HG02759 (cell line): ENCODE data around the gene KLF12.

Experiments
- ATAC-seq: cut with Tn5 transposase; IDR thresholded peaks from one replicate; pipeline ENCODE4 v1.9.1; 2021; ENCODE audit warnings: mild to moderate bottlenecking, moderate library complexity; ENCODE audit not compliant: unreplicated experiment

Gene KLF12

DNA sequence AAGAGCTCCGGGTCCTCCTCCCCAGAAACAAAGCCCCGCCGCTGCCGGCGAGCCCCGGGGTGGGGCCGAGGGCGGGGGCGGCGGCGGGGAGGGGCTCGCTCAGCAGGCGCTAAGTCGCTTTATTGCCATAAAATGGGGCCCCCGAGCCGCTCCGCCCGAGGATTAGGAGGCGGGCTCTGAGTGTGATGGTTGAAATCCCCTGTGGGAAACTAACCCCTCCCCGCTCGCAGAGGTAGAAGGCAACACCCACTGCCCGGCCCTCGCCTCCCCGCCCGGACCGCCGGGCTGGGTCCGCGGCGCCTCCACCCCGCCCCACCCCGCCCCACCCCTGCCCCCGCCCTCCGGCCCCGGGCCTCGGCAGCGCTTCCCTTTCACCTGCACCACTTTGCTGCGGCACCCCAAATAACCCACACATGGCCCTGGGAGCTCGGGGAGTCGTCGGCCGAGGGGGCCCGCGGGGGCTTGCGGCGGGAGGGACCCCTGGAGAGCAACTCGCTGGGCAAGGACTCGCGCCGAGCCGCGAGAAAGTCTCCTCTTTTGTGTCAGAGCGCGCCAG lies at the start of gene KLF12:
Gene KLF12, minus strand, starts transcription at position 184 of the 556 bp plus-strand sequence.
- ATAC-seq, result peak; percentile 63

DNA sequence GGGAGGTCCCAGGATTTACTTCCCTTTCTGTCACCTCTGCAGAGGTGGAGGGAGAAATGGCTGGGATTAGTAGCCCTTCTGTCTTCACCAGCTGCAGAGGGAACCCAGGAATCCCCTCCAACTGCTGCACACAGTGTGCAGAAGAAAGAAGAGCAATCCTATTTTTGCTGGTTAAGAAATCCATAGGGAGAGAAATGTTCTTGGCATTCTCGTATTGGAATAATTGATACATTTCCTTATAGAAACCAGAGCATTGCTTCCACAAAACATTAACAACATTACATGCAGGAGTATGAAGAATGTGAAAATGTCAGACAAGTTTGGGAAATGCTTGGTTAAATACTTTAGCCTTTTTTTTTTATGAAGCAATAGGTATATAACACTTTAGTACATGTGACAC lies 48.3 kb upstream of the KLF12 start:
- no peak for ATAC-seq

DNA sequence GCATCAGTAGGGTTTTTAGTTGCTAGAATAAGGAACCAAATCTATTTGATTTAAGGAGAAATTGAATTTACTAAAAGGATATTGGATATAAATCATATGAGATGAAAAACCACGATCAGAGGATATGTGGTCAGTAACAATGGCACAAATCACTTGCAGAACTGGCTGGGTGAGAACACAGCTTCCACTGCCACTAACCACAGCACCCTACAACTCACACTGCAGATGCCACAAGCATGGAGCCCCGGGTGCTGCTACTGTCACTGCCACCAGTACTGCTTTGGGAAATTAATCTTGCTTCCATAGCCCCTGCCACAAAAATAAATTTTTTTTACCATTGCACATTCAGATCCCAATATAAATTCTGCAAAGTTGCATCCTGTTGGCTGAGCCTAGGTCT lies 40.6 kb upstream of the KLF12 start:
- no peak for ATAC-seq

DNA sequence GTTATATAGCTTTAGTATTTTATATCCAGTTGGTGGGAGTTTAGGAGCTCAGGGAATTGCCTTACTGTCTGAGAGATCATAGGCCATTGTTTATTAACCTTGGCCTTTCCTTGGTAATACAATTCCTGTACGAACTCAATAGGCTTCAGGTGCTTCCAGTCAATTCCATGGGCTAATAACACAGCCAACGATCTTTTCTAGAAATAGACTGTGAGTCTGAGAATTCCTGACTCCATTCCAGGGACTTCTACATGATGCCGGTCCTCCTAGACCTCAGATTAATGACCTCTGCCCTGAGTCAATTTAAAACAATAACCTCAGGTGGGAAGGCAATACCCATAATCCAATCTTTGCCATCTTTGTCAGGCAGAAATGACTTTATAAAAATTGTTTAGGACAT lies 39.6 kb upstream of the KLF12 start:
- no peak for ATAC-seq

DNA sequence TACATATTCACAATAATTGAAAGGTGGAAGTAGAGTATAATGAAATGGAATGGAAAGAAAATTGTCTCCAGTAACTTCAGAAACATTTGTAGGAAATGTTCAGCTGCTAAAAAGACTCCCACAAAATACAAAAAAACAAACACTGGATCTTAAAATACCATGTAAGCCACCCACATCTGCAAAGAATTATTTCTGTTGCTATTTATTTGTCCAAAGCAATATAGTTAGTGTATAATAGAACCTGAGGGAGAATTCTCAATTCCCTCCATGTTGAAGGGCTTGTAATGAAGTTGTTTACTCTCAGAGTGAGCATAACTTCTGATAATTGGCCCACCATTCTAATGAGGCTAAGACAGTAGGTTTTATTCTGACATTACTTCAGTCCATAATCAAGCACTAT lies 37.4 kb upstream of the KLF12 start:
- ATAC-seq, result no peak

DNA sequence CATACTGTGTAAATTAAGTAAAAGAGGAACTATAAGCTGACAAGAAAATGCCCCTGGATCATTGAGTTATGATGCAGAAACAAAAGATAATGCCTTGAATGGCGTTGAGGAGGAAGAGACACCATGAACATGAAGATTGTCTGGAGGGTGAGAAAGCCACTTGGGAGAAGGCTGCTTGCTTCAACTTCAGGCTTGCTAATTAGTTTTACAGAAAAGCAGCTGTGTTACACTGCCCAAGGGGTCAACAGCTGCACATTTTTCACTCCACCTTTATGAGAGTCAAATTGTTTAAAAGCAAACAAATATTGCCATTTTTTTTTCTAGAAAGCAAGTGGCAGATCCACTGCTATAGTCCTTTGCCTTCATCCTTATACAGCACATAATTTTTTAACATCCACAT lies 35.5 kb upstream of the KLF12 start:
- ATAC-seq, result no peak

GRCh38 chr13:74168263-74168675 lies 34.1 kb upstream of the KLF12 start:
- ATAC-seq, result no peak

DNA sequence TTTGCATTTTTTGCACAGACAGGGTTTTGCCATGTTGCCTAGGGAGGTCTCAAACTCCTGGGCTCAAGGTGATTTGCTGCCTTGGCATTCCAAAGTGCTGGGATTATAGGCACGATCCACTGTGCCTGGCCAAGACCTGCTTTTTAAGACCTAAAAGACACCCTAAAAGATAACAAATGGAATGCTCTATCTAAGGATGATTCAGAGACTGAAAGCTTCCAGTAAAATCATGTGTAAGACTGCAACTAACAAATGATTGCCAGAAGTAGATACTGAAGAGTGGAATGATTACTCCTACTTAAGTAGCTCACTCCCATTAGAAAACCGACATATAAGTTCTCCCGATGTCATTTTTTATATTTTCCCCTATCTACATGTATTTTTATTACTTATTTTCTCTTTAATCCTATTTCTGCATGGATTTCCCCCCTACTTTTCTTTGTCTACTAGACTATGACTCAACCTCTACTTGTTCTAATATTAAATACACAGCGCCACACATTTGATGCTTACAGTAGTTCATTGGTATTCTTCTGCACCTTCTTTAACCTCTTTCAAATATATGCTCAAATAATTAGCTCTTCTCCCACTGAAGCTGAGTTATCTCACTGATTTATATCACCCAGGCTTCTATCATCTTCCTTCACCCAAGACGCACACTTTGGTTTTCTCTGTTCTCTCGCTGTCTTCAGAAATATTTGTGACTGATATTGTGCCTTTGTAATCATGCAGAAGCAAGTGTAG lies 32.2 kb upstream of the KLF12 start:
- ATAC-seq, result no peak

- no peak for ATAC-seq
Observed at GRCh38 chr13:74162782-74163181, 28.6 kb upstream of the KLF12 start.

- ATAC-seq, result no peak
Observed at GRCh38 chr13:74162135-74162534, 27.9 kb upstream of the KLF12 start.

GRCh38 chr13:74158571-74159352 lies 24.6 kb upstream of the KLF12 start:
- no peak for ATAC-seq

GRCh38 chr13:74158028-74158427 lies 23.8 kb upstream of the KLF12 start:
- no peak for ATAC-seq

DNA sequence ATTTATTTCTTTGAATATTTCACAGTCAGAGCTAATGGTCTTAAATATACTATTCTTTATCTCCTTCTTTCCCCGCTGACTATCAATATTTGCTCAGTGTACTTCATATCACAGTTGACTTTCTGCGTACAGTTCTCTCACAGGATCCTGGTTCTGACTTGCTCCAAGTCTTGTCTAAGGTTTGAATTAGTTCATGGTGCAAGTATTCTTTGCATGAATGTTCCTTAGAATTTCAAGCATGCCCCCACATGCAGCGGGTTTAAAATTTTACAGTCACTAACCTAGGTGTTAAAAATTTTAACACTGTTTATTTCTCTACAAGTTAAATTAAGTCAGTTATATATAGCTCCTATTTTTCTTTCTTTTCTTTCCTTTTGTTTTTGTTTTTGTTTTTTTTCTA lies 20.8 kb upstream of the KLF12 start:
- no peak for ATAC-seq

- ATAC-seq, result no peak
Observed at GRCh38 chr13:74153316-74153715, 19.1 kb upstream of the KLF12 start.

GRCh38 chr13:74151859-74152258 lies 17.7 kb upstream of the KLF12 start:
- no peak for ATAC-seq

- no peak for ATAC-seq
Observed at GRCh38 chr13:74148352-74148751, 14.1 kb upstream of the KLF12 start.

GRCh38 chr13:74145249-74145975 lies 11.2 kb upstream of the KLF12 start:
- ATAC-seq, result no peak

DNA sequence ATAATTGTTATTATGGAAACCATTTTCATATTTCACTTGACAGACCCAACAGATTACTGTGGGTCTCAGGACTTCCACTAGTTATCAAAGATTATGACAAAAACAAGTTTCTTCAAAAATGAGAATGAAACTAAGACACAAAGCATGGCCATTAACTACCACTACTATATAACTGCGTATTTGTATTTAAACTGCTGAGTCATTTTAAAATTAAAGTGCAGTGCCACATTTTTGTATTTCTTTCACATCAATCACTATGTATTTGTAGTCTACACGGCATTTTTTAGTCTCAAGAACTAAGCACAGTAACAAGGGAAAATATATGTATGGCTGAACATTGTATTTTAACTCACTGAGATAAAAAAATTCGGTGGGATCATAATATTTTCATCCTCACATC lies 10.1 kb upstream of the KLF12 start:
- no peak for ATAC-seq

GRCh38 chr13:74142257-74142656 lies 8.1 kb upstream of the KLF12 start:
- no peak for ATAC-seq

- no peak for ATAC-seq
Observed at GRCh38 chr13:74138241-74138640, 4.0 kb upstream of the KLF12 start.

DNA sequence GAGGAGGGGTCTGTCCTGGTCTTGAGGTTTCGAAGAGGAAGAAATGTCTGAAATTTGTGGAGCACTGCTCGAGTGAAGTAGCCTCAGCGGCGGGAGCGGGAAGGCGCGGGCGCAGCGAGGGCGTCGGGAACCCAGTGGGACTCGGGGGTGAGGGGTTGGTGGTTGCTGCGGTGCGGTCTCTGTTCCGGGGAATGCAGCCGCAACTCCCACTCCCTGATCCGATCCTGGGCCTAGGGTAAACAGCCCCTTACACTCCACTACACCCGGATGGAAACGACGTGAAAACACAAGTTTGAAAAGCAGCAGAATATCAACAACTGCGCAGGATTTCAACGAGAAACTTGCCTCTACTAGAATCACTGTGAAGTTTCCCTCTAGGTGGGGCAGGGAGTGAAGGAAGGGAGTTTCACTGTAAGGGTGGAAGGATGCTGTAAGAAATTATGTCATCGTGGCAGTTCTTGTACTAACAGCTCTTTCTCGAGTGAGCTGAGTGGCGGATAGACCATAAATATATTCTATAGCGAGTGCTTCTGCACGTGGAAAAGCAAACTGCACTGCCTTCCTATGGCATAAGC lies 2.0 kb upstream of the KLF12 start:
- no peak for ATAC-seq
